Activated CD8-positive, alpha-beta memory T cell treated with anti-CD3 and anti-CD28 coated beads, Interleukin-2, amount 50 U/mL, for 24 hours (primary cell): Measurements from ENCODE around the gene OR9Q1.
"Not testable (repeated sequence)": the region's sequence is repeated elsewhere in the genome, so short reads cannot be mapped to it uniquely, and the experiment has no call there.

Source experiments
- DNase-seq: peaks from one replicate; pipeline ENCODE4 v3.0.0-alpha.2; 2020; ENCODE audit errors: extremely low read depth

The OR9Q1 gene

GRCh38 chr11:58133309-58134076 is 109.8 kb downstream of the OR9Q1 start:
- DNase-seq, result no peak

- no peak for DNase-seq
These were observed 110.5 kb downstream of the OR9Q1 start for GRCh38 chr11:58134151-58134550.

GRCh38 chr11:58135171-58135570 is 111.5 kb downstream of the OR9Q1 start:
- DNase-seq, result no peak

GRCh38 chr11:58142761-58143160 is 119.1 kb downstream of the OR9Q1 start:
- no peak for DNase-seq

- DNase-seq, result no peak
These were observed 129.1 kb downstream of the OR9Q1 start for GRCh38 chr11:58152781-58153180.

- DNase-seq, result no peak
These were observed 140.7 kb downstream of the OR9Q1 start for GRCh38 chr11:58164389-58164788.

DNA sequence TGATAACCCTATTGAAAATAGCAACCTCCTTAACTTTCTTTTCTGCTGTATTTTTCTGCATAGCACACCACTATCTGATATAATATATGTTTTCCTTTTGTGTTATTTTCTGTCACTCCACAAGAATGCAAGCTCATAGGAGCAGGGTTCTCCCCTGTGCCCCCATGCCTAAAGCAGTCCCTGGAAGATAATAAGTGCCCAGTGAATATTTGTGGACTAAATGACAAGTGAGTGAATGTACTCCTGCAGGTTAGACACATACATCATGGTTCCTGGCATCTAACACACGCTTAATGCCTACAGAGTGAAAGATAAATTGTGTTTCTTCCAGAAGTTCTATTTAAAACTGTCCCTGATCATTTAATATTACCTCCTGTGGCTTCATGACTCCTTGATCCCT is 141.3 kb downstream of the OR9Q1 start:
- DNase-seq, result no peak

GRCh38 chr11:58165504-58166106 is 141.9 kb downstream of the OR9Q1 start:
- no peak for DNase-seq

DNA sequence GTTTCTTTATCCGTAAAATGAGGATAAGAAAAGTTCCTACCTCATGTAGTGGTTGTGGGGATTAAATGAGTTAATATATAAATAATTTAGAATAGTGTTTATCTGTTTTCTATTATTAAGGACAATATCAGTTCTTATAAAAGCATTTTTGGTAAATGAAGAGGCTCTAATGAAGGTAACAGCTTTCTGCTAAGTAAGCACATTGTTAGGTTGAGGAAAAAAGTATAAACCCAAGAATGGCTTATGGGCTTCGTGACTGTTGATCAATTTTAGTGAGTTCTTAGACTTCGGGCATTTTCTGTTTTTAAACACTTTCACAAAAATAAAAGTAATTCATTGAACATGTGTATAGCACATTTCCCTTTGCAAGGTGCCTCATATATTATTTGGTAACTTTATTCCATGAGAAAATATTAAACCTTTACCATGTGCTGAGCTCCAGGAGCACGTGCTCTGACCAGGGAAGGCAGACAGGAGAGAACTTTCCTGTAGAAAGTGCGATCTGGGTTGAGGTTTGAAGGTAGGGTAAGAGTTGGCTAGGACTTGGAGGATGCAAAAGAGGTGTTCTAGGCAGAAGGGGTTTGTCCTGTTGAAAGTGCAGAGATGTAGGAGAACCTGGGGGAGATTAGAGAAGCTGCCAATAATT is 153.9 kb downstream of the OR9Q1 start:
- DNase-seq, result no peak

- DNase-seq, result no peak
These were observed 154.8 kb downstream of the OR9Q1 start for GRCh38 chr11:58178444-58178843.

GRCh38 chr11:58179648-58180047 is 156.0 kb downstream of the OR9Q1 start:
- no peak for DNase-seq

DNA sequence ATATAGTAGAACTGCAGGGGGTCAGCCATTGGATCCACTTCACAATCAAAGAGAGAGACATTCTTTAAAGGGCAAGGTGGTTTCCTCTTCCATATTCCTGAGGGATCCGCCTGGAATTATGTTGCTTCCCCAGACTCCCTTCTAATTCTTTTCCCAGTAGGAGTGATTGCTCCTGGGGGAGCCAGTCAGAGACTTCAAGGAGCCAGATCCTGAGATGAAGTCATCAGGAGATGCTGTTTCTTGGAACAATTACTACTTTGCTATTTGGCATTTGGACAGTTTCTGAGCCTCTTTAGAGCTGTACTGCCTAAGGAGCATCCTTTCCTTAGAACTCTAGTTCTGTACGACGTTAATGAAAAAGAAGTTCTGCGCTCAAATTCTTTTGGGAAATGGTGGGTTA is 163.3 kb downstream of the OR9Q1 start:
- no peak for DNase-seq

GRCh38 chr11:58188770-58189169 is 165.1 kb downstream of the OR9Q1 start, which contains the start of gene OR9Q2:
Gene OR9Q2, plus strand, starts transcription at chr11:58189070. Its CDS starts 1,421 bp downstream, at chr11:58190491.
- no peak for DNase-seq

DNA sequence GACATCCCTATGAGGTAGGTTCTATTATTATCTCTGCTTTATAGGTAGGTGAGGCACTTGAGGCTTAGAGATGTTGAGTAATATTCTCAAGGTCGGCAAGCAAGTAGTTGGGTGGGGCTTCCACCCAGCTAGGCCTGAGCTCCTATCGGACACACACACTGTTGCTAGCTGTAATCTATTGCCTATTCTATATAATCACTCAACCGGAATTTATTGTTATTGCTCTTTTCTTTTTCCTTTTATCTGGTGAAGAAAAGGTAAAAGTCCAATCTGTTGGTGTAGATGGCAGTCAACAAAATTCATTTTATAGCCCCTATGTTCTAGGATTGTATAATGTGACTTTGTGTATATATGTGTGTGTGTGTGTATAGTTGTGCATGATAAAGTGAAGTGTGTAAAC is 168.5 kb downstream of the OR9Q1 start:
- DNase-seq, result no peak

- DNase-seq, result no peak
These were observed 169.7 kb downstream of the OR9Q1 start for GRCh38 chr11:58193391-58193790.

DNA sequence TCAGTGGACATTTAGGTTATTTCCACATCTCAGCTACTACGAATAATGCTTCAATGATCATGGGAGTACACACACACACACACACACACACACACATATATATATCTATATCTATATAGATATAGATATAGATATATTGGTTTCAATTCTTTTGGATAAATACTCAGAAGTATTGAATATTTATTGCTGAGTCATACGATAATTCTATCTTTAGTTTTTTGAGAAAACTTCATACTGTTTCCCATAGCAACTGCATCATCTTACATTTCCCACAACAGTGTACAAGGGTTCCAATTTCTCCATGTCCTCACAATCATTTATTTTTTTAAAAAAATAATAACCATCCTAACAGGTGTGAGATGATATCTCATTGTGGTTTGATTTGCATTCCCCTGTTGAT is 172.3 kb downstream of the OR9Q1 start:
- no peak for DNase-seq

- DNase-seq, result no peak
These were observed 175.6 kb downstream of the OR9Q1 start for GRCh38 chr11:58199271-58199670.

GRCh38 chr11:58204042-58204441 is 180.4 kb downstream of the OR9Q1 start, which contains the start of gene OR1S2:
Gene OR1S2, minus strand, starts transcription at chr11:58204142. Its CDS starts 0 bp downstream, at chr11:58204142.
- no peak for DNase-seq

GRCh38 chr11:58212420-58212819 is 188.7 kb downstream of the OR9Q1 start, which contains the start of gene OR1S1:
Gene OR1S1, plus strand, starts transcription at chr11:58212720.
- DNase-seq, result not testable (repeated sequence)

DNA sequence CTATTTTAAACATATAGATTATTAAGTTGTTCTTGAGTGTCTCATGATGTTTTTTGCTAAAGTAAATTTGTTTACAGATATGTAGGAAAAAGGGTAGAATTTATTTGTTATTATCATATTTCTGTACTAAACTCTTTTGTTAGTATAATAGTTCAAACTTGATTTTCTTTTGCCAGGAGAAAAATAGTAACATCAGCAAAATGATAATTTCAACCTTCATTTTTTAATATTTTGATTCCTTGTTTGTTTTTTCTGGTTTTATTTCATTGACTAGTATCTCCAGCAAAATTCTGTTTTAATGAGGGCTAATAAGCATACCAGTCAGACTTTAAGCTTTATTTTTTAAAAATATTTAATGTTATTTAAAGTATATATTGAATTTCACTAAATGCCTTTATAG is 192.8 kb downstream of the OR9Q1 start:
- no peak for DNase-seq

DNA sequence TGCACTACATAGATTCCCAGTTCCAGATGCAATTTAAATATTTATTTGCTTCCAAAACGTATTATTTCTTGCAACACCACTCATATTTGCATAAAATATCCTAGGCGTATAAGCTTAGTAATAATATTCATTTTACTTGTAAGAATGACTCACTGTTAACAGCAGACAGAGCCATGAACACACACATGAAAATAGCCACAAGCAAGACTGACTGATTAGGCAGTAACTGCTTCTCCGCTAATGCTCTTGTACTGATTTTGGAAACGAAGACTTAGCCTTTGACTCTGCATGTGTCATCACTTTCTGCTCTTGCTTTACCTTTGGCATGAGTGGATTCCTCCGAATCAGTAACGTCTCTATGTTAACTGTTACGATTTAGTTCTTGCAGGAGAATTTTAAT is 199.0 kb downstream of the OR9Q1 start:
- no peak for DNase-seq

- no peak for DNase-seq
These were observed 204.4 kb downstream of the OR9Q1 start for GRCh38 chr11:58227956-58228615.
